B cell (primary cell): ENCODE data around the gene DSCAML1. TPM values are rescaled to one million over a fixed set of nuclear protein-coding genes. Genes with fewer than 3 reads are reported as not detected.

Experiments used
- ATAC-seq: fragments of 200-7000 bp; cut with Tn5 transposase; one replicate; pipeline ENCODE4 v1.10.0; 2021; ENCODE audit warnings: low read depth, mild to moderate bottlenecking, moderate number of reproducible peaks, moderate library complexity
- CTCF ChIA-PET: fragments of 350-600 bp; sonication (Branson Sonifier 250); formaldehyde crosslinking; loops from one replicate; lab custom pipeline; 2021; ENCODE audit warnings: antibody characterized with exemption, inconsistent platforms; lab: Charles Lee
- POLR2A ChIA-PET: fragments of 350-600 bp; sonication (Branson Sonifier 250); formaldehyde crosslinking; loops from one replicate; lab custom pipeline; 2021; ENCODE audit warnings: antibody characterized with exemption; lab: Charles Lee
- DNase-seq: peaks from one replicate; pipeline ENCODE4 v3.0.0; 2013
- H2AFZ ChIP-seq: 2 replicates; pipeline ENCODE4 v1.6.1; 2012; ENCODE audit warnings: mild to moderate bottlenecking, low read depth, low read length; ENCODE audit not compliant: insufficient read depth, poor library complexity, severe bottlenecking
- H3K27ac ChIP-seq, 2 donors: 1 replicate in 1 of 2; 2 replicates in 1 of 2; pipeline ENCODE4 v1.5.1; 2012 to 2013; ENCODE audit warnings: low read length in 2 of 2, mild to moderate bottlenecking in 2 of 2, moderate library complexity in 1 of 2
- H3K27me3 ChIP-seq, 4 experiments: fragments of 200-600 bp in 1 of 4; sonication (generic) in 1 of 4; replicated peaks in 1 of 4; 1 replicate in 2 of 4; 2 replicates in 2 of 4; pipeline versions ENCODE4 v1.6.1 to v1.7.0; 2013 to 2016; ENCODE audit warnings: low read length in 3 of 4, mild to moderate bottlenecking in 2 of 4, mixed read lengths in 1 of 4, moderate library complexity in 1 of 4; ENCODE audit not compliant: insufficient read depth in 4 of 4, control insufficient read depth in 3 of 4; ENCODE audit errors: control extremely low read depth in 1 of 4
- H3K36me3 ChIP-seq, 2 experiments: replicated peaks in 1 of 2; 1 replicate in 1 of 2; 2 replicates in 1 of 2; pipeline versions ENCODE4 v1.6.1 to v1.7.1; 2013; ENCODE audit warnings: low read length in 1 of 2; ENCODE audit not compliant: insufficient read depth in 2 of 2, control insufficient read depth in 1 of 2; ENCODE audit errors: control extremely low read depth in 1 of 2, extremely low read depth in 1 of 2
- H3K4me1 ChIP-seq, 2 donors: fragments of 200-600 bp in 1 of 2; sonication (generic) in 1 of 2; 1 replicate in 1 of 2; 2 replicates in 1 of 2; pipeline versions ENCODE4 v1.5.1 to v1.6.1; 2013 to 2017; ENCODE audit warnings: low read length in 2 of 2; ENCODE audit not compliant: control insufficient read depth in 2 of 2, insufficient read depth in 2 of 2
- H3K4me2 ChIP-seq: replicated peaks from 2 replicates; pipeline ENCODE3; 2012; ENCODE audit warnings: mild to moderate bottlenecking, low read depth, low read length; ENCODE audit not compliant: poor library complexity, severe bottlenecking
- H3K4me3 ChIP-seq, 5 experiments: fragments of 200-600 bp in 1 of 5; sonication (generic) in 1 of 5; 1 replicate in 3 of 5; 2 replicates in 2 of 5; pipeline versions ENCODE4 v1.5.1 to v1.7.0; 2011 to 2016; ENCODE audit warnings: low read length in 4 of 5, mild to moderate bottlenecking in 4 of 5, low read depth in 2 of 5, control low read depth in 1 of 5, moderate library complexity in 1 of 5; ENCODE audit not compliant: insufficient read depth in 1 of 5; ENCODE audit errors: control extremely low read depth in 1 of 5, extremely low read depth in 1 of 5
- H3K79me2 ChIP-seq: fragments of 200-600 bp; sonication (generic); one replicate; pipeline ENCODE4 v1.6.0; 2016; ENCODE audit warnings: low read length; ENCODE audit not compliant: control insufficient read depth, insufficient read depth
- H3K9ac ChIP-seq: fragments of 200-600 bp; sonication (generic); 2 replicates; pipeline ENCODE4 v1.6.1; 2017; ENCODE audit warnings: mild to moderate bottlenecking, low read length, moderate library complexity
- H3K9me3 ChIP-seq, 3 donors: one replicate each; pipeline versions ENCODE4 v1.6.1 to v1.7.1; 2013; ENCODE audit warnings: low read length in 2 of 3; ENCODE audit not compliant: control insufficient read depth in 2 of 3, insufficient read depth in 1 of 3; ENCODE audit errors: control extremely low read depth in 1 of 3
- H4K20me1 ChIP-seq: 2 replicates; pipeline ENCODE4 v1.6.0; 2012; ENCODE audit warnings: mild to moderate bottlenecking, low read length; ENCODE audit not compliant: insufficient read depth, control insufficient read depth, poor library complexity, severe bottlenecking
- H3K27ac Mint-ChIP-seq: one replicate; pipeline ENCODE4 v1.8.0; 2021; ENCODE audit warnings: mixed read lengths
- H3K27me3 Mint-ChIP-seq: one replicate; pipeline ENCODE4 v1.8.0; 2021; ENCODE audit warnings: mixed read lengths
- H3K4me1 Mint-ChIP-seq: one replicate; pipeline ENCODE4 v1.8.0; 2021; ENCODE audit warnings: mixed read lengths
- H3K4me3 Mint-ChIP-seq: one replicate; pipeline ENCODE4 v1.8.0; 2021; ENCODE audit warnings: mixed read lengths
- H3K9me3 Mint-ChIP-seq: one replicate; pipeline ENCODE4 v1.8.0; 2022; ENCODE audit warnings: mixed read lengths; ENCODE audit not compliant: insufficient read depth
- CTCF ChIP-seq: fragments of 200-600 bp; IDR thresholded peaks from one replicate; pipeline ENCODE4 v1.8.0; 2022; ENCODE audit warnings: antibody characterized with exemption, mild to moderate bottlenecking
- EZH2 ChIP-seq: IDR thresholded peaks from 2 replicates; pipeline ENCODE4 v1.6.1; 2012; ENCODE audit warnings: borderline replicate concordance, low read depth, mild to moderate bottlenecking, moderate library complexity, low read length; ENCODE audit not compliant: insufficient read depth, poor library complexity, severe bottlenecking
- WGBS: methylation state at CpG from one replicate; pipeline ENCODE4 v1.1.5; 2013; ENCODE audit warnings: missing lambda C conversion rate; ENCODE audit not compliant: insufficient coverage; 5-methylcytosine and 5-hydroxymethylcytosine counted together
- intact Hi-C: fragments of 100-400 bp; cut with micrococcal nuclease; formaldehyde crosslinking; loops from one replicate; pipeline ENCODE4 v1.10.0; 2022
- polyA plus RNA-seq: library from polyadenylated mRNA; depleted of rRNA; stranded (reverse); fragments of >200 nt; gene quantifications from 2 replicates; pipeline ENCODE4 v1.2.3, GENCODE V29; 2012
- total RNA-seq, 2 donors: library from RNA; stranded (reverse); fragments of 120-200 nt in 1 of 2; gene quantifications; 1 replicate in 1 of 2; 2 replicates in 1 of 2; pipeline versions ENCODE4 v1.2.3 to v1.2.4, GENCODE V29; 2013 to 2022

DSCAML1 gene
- total and polyA plus RNA-seq, 2 donors (not counting 1 experiment from before 2014, with no cell fraction given), result 1.2 to 6.2 TPM

DNA sequence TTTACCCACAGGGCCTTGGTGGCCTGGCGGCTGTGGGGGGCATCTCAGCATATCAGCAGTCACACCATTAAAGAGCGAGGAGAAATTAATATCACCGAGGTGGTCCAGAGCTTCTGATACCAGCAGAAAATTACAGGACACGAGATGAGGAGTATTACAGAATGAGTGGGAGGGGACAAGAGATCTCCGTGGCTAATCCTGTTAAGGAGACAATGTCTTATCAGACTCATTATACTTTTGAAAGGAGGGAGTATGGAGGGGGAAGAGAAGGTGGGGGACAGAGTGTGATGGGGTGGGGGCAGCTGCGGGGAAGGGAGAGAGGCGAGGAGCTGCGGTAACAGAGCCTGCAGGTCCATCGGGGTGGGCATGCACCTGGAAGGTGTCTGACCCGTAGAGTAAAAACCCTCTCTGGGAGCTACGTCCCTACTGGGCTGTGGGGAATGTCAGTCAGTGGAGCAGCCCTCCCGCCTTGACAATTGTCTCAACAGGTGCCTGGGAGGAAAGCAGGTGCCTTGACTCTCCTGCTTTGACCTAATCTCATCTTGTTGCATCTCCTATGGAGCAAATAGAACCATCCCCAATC lies 245.2 kb downstream of the DSCAML1 start:
- Histone ChIP-seq H3K36me3 (no peaks in the 10 kb centered on the region), H3K9me3 (no peaks in the 10 kb centered on the region), H3K9ac (no peak overlapping the region), H3K27ac (no peak overlapping the region), H3K4me1 (no peaks in the 10 kb centered on the region), H2AFZ (no peak overlapping the region), H4K20me1 (no peaks in the 10 kb centered on the region), H3K4me3 (no peak overlapping the region), H3K79me2 (no peaks in the 10 kb centered on the region), H3K27me3 (no peaks in the 10 kb centered on the region), H3K4me2 (no peak overlapping the region)
- ChIA-PET POLR2A (no interaction called here), CTCF (no interaction called here)
- TF ChIP-seq EZH2, result no peak
- TF ChIP-seq CTCF, result no peak
- WGBS, result 86% methylated on average over 12 of the region's 12 CpGs
- DNase-seq (no peak), ATAC-seq (no peak)
- no peaks in the 10 kb centered on the region for H3K4me1 Mint-ChIP-seq
- no peak overlapping the region for H3K4me3 Mint-ChIP-seq
- intact Hi-C loops, result no loop called here
- no peak overlapping the region for H3K27ac Mint-ChIP-seq
- H3K27me3 Mint-ChIP-seq, result peaks cover 17% of the 10 kb centered on the region
- H3K9me3 Mint-ChIP-seq, result no peaks in the 10 kb centered on the region

DNA sequence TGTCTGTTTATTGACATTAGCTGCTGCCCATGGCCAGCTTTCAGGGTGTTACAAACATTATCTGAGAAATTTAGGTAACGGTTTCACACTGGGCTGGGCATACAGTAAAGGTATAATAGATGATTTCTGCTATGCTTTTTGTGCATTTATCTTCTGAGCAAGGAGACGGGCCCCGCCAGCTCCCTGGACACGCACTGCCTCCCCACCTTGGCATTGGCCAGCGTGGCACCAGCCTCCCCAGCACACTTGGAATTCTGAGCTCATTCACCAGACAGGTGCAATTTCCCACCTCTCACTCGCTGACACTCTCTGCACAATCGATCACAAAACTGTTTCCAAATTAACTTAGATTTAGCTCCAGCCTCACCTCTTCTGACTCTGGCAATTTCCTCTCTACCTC lies 246.6 kb downstream of the DSCAML1 start:
- 88% methylated on average over 7 of the region's 7 CpGs for WGBS

More for the DNA sequence above, 246.6 kb downstream of the DSCAML1 start:
- ATAC-seq (no peak), DNase-seq (no peak)
- no peaks in the 10 kb centered on the region for H4K20me1 ChIP-seq
- H2AFZ ChIP-seq, result no peak overlapping the region
- Mint-ChIP-seq H3K4me1 (no peaks in the 10 kb centered on the region), H3K27me3 (peaks cover 16% of the 10 kb centered on the region), H3K9me3 (no peaks in the 10 kb centered on the region), H3K27ac (no peak overlapping the region), H3K4me3 (no peak overlapping the region)
- TF ChIP-seq CTCF, result no peak
- no peak for TF ChIP-seq EZH2
- no peak overlapping the region for H3K4me3 ChIP-seq
- H3K9me3 ChIP-seq, result no peaks in the 10 kb centered on the region
- no peaks in the 10 kb centered on the region for H3K36me3 ChIP-seq
- no peaks in the 10 kb centered on the region for H3K27me3 ChIP-seq
- intact Hi-C loops, result no loop called here
- H3K4me2 ChIP-seq, result no peak overlapping the region
- no peaks in the 10 kb centered on the region for H3K79me2 ChIP-seq
- H3K9ac ChIP-seq, result no peak overlapping the region
- ChIA-PET CTCF (no interaction called here), POLR2A (no interaction called here)
- H3K27ac ChIP-seq, result no peak overlapping the region
- no peaks in the 10 kb centered on the region for H3K4me1 ChIP-seq
